CD14-positive monocyte (primary cell): ENCODE measurements around the gene PCDHGB4. TPM values are rescaled to one million over a fixed set of nuclear protein-coding genes. Genes with fewer than 3 reads are reported as not detected.
A peak's percentile ranks its signal among the peaks of the same experiment; 100 is the strongest.

Experiments
- DNase-seq, 3 donors: peaks; one replicate each; pipeline ENCODE4 v3.0.0-alpha.2; 2011 to 2022
- H2AFZ ChIP-seq: 2 replicates; pipeline ENCODE4 v1.6.0; 2012; ENCODE audit warnings: mild to moderate bottlenecking, low read depth, low read length, inconsistent platforms; ENCODE audit not compliant: insufficient read depth, poor library complexity, severe bottlenecking
- H3K27ac ChIP-seq, 2 donors: 1 replicate in 1 of 2; 2 replicates in 1 of 2; pipeline ENCODE4 v1.5.1; 2012 to 2013; ENCODE audit warnings: low read length in 2 of 2, control low read depth in 1 of 2, inconsistent platforms in 1 of 2, low read depth in 1 of 2, mild to moderate bottlenecking in 1 of 2
- H3K27me3 ChIP-seq, 2 donors: one replicate each; pipeline versions ENCODE4 v1.6.0 to v1.6.1; 2011 to 2013; ENCODE audit warnings: low read length in 2 of 2; ENCODE audit not compliant: control insufficient read depth in 2 of 2, insufficient read depth in 2 of 2
- H3K36me3 ChIP-seq, 2 donors: replicated peaks in 1 of 2; 1 replicate in 1 of 2; 2 replicates in 1 of 2; pipeline versions ENCODE4 v1.5.1 to v1.6.1; 2012 to 2013; ENCODE audit warnings: low read length in 2 of 2, control low read depth in 1 of 2, inconsistent platforms in 1 of 2, mild to moderate bottlenecking in 1 of 2; ENCODE audit not compliant: insufficient read depth in 2 of 2, control insufficient read depth in 1 of 2
- H3K4me1 ChIP-seq, 2 donors: 1 replicate in 1 of 2; 2 replicates in 1 of 2; pipeline versions ENCODE4 v1.5.1 to v1.6.1; 2012 to 2013; ENCODE audit warnings: low read length in 2 of 2, control low read depth in 1 of 2, inconsistent platforms in 1 of 2, mild to moderate bottlenecking in 1 of 2, moderate library complexity in 1 of 2; ENCODE audit not compliant: insufficient read depth in 2 of 2, control insufficient read depth in 1 of 2
- H3K4me2 ChIP-seq: replicated peaks from 2 replicates; pipeline ENCODE3; 2012; ENCODE audit warnings: low read length, moderate library complexity, mild to moderate bottlenecking; ENCODE audit not compliant: poor library complexity, severe bottlenecking; ENCODE audit errors: extremely low read depth
- H3K4me3 ChIP-seq, 3 experiments: fragments of 200-600 bp in 1 of 3; sonication (generic) in 1 of 3; replicated peaks in 1 of 3; 1 replicate in 2 of 3; 2 replicates in 1 of 3; pipeline ENCODE4 v1.5.1; 2011 to 2013; ENCODE audit warnings: low read length in 3 of 3, mild to moderate bottlenecking in 3 of 3, control low read depth in 2 of 3, low read depth in 2 of 3, inconsistent platforms in 1 of 3, moderate library complexity in 1 of 3
- H3K79me2 ChIP-seq: 2 replicates; pipeline ENCODE4 v1.6.0; 2012; ENCODE audit warnings: mild to moderate bottlenecking, control low read depth, inconsistent platforms, low read length, moderate library complexity; ENCODE audit not compliant: insufficient read depth
- H3K9ac ChIP-seq: 2 replicates; pipeline ENCODE4 v1.6.0; 2017; ENCODE audit warnings: low read length, mild to moderate bottlenecking; ENCODE audit not compliant: insufficient read depth, poor library complexity, severe bottlenecking
- H3K9me3 ChIP-seq, 2 donors: replicated peaks in 1 of 2; 1 replicate in 1 of 2; 2 replicates in 1 of 2; pipeline versions ENCODE4 v1.5.1 to v1.6.1; 2012 to 2013; ENCODE audit warnings: low read length in 2 of 2, control low read depth in 1 of 2; ENCODE audit not compliant: control insufficient read depth in 1 of 2, insufficient read depth in 1 of 2
- H4K20me1 ChIP-seq: 2 replicates; pipeline ENCODE4 v1.6.0; 2012; ENCODE audit warnings: mild to moderate bottlenecking, low read length, control low read depth, moderate library complexity; ENCODE audit not compliant: insufficient read depth
- H3K27ac Mint-ChIP-seq, 7 donors: one replicate each; pipeline ENCODE4 v1.8.0; 2020; ENCODE audit warnings: mild to moderate bottlenecking in 7 of 7, mixed read lengths in 7 of 7, moderate library complexity in 6 of 7, inconsistent platforms in 2 of 7
- H3K27me3 Mint-ChIP-seq, 3 donors: one replicate each; pipeline ENCODE4 v1.8.0; 2021 to 2022; ENCODE audit warnings: low read depth in 3 of 3, mild to moderate bottlenecking in 3 of 3, mixed read lengths in 3 of 3, moderate library complexity in 3 of 3, inconsistent platforms in 1 of 3
- H3K36me3 Mint-ChIP-seq, 2 donors: one replicate each; pipeline ENCODE4 v1.8.0; 2020; ENCODE audit warnings: mixed read lengths in 2 of 2, inconsistent platforms in 1 of 2, mild to moderate bottlenecking in 1 of 2
- H3K4me1 Mint-ChIP-seq: one replicate; pipeline ENCODE4 v1.8.0; 2020; ENCODE audit warnings: mild to moderate bottlenecking, mixed read lengths
- H3K4me3 Mint-ChIP-seq, 2 donors: one replicate each; pipeline ENCODE4 v1.8.0; 2020; ENCODE audit warnings: mild to moderate bottlenecking in 2 of 2, mixed read lengths in 2 of 2, moderate library complexity in 1 of 2
- H3K9me3 Mint-ChIP-seq, 7 donors: one replicate each; pipeline ENCODE4 v1.8.0; 2020 to 2022; ENCODE audit warnings: mixed read lengths in 7 of 7, mild to moderate bottlenecking in 6 of 7, moderate library complexity in 6 of 7, inconsistent platforms in 2 of 7
- WGBS: methylation state at CpG from one replicate; pipeline ENCODE4 v1.1.5; 2013; ENCODE audit warnings: missing lambda C conversion rate; ENCODE audit not compliant: insufficient coverage; 5-methylcytosine and 5-hydroxymethylcytosine counted together
- intact Hi-C, 2 donors: fragments of 100-400 bp; cut with micrococcal nuclease; formaldehyde crosslinking; loops; one replicate each; pipeline versions ENCODE4 v1.15.0 to v1.15.1; 2023
- polyA plus RNA-seq, 3 donors: library from polyadenylated mRNA; depleted of rRNA in 1 of 3; unstranded in 2 of 3; stranded (reverse) in 1 of 3; fragments of 300-500 nt in 2 of 3; fragments of >200 nt in 1 of 3; fragmentation: Illumina TruSeq in 2 of 3; gene quantifications; 1 replicate in 2 of 3; 2 replicates in 1 of 3; pipeline ENCODE4 v1.2.3, GENCODE V29; 2012 to 2021
- TF ChIP-seq, protein P1 (sequence below): fragments of 200-600 bp; IDR thresholded peaks from one replicate; pipeline ENCODE4 v1.8.0; 2022; ENCODE audit warnings: antibody characterized with exemption, mild to moderate bottlenecking

PCDHGB4 gene
- polyA plus RNA-seq, 3 donors = not detected

- no peak overlapping the region for H3K4me3 Mint-ChIP-seq
- intact Hi-C loops = no loop called here
- H3K27me3 ChIP-seq = peaks cover 8 to 60% of the 10 kb centered on the region in 2 donors
- DNase-seq = no peak
- peaks cover 2% of the 10 kb centered on the region for H3K4me1 Mint-ChIP-seq
- no peak overlapping the region for H3K4me3 ChIP-seq
- TF ChIP-seq, protein P1, sequence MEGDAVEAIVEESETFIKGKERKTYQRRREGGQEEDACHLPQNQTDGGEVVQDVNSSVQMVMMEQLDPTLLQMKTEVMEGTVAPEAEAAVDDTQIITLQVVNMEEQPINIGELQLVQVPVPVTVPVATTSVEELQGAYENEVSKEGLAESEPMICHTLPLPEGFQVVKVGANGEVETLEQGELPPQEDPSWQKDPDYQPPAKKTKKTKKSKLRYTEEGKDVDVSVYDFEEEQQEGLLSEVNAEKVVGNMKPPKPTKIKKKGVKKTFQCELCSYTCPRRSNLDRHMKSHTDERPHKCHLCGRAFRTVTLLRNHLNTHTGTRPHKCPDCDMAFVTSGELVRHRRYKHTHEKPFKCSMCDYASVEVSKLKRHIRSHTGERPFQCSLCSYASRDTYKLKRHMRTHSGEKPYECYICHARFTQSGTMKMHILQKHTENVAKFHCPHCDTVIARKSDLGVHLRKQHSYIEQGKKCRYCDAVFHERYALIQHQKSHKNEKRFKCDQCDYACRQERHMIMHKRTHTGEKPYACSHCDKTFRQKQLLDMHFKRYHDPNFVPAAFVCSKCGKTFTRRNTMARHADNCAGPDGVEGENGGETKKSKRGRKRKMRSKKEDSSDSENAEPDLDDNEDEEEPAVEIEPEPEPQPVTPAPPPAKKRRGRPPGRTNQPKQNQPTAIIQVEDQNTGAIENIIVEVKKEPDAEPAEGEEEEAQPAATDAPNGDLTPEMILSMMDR = no peak
- H3K4me1 ChIP-seq = no peaks in the 10 kb centered on the region
- H3K36me3 Mint-ChIP-seq = peaks cover 4 to 11% of the 10 kb centered on the region in 2 donors
- no peak overlapping the region for H3K27ac Mint-ChIP-seq
- no peaks in the 10 kb centered on the region for H3K36me3 ChIP-seq
- WGBS = 40% methylated on average over 1 of the region's 1 CpG
- H3K9me3 ChIP-seq = peaks cover 53 to 79% of the 10 kb centered on the region in 2 donors
- peaks cover 48 to 86% (median 80%) of the 10 kb centered on the region in 7 donors for H3K9me3 Mint-ChIP-seq
- H3K79me2 ChIP-seq = no peaks in the 10 kb centered on the region
- no peaks in the 10 kb centered on the region for H4K20me1 ChIP-seq
- H3K27me3 Mint-ChIP-seq = peaks cover 38 to 74% (median 64%) of the 10 kb centered on the region in 3 donors
- no peak overlapping the region for H3K27ac ChIP-seq
- H3K9ac ChIP-seq = no peak overlapping the region
- H2AFZ ChIP-seq = no peak overlapping the region
- H3K4me2 ChIP-seq = no peak overlapping the region
These were observed 44.7 kb upstream of the PCDHGB4 start for GRCh38 chr5:141342773-141343172.

- Histone ChIP-seq H3K4me3 (no peak within 1 kb of the TSS), H3K9ac (no peak within 1 kb of the TSS), H2AFZ (no peak within 1 kb of the TSS), H3K4me2 (peak within 1 kb of the TSS; percentile 22), H3K27me3 (peaks cover 6 to 54% of the 10 kb centered on the region in 2 donors), H3K79me2 (no peaks in the 10 kb centered on the region), H3K9me3 (peaks cover 53 to 74% of the 10 kb centered on the region in 2 donors), H4K20me1 (no peaks in the 10 kb centered on the region), H3K27ac (no peak within 1 kb of the TSS), H3K36me3 (no peaks in the 10 kb centered on the region), H3K4me1 (no peaks in the 10 kb centered on the region)
- TF ChIP-seq, protein P1 = peak; percentile 15
- H3K9me3 Mint-ChIP-seq = peaks cover 48 to 83% (median 75%) of the 10 kb centered on the region in 7 donors
- H3K27me3 Mint-ChIP-seq = peaks cover 33 to 69% (median 58%) of the 10 kb centered on the region in 3 donors
- peaks cover 2% of the 10 kb centered on the region for H3K4me1 Mint-ChIP-seq
- 16% methylated on average over 6 of the region's 9 CpGs for WGBS
- no peak for DNase-seq
- intact Hi-C loops = no loop called here
- peaks cover 4 to 11% of the 10 kb centered on the region in 2 donors for H3K36me3 Mint-ChIP-seq
- peak within 1 kb of the TSS; percentile 66 to 71 for H3K4me3 Mint-ChIP-seq
- H3K27ac Mint-ChIP-seq = peak within 1 kb of the TSS in 1 of 7 donors; percentile 28
These were observed 44.1 kb upstream of the PCDHGB4 start, which contains the start of gene PCDHGA3 for GRCh38 chr5:141343242-141343952. Gene PCDHGA3 (plus strand): TSS chr5:141343829. CDS start chr5:141344034, 205 bp downstream.
